ENCODE data around the gene GPR39. TPM values are rescaled to one million over a fixed set of nuclear protein-coding genes. Genes with fewer than 3 reads are reported as not detected.

The GPR39 gene
- total RNA-seq, 2 donors from 2014 or later, result 12.3 to 14.6 TPM

DNA sequence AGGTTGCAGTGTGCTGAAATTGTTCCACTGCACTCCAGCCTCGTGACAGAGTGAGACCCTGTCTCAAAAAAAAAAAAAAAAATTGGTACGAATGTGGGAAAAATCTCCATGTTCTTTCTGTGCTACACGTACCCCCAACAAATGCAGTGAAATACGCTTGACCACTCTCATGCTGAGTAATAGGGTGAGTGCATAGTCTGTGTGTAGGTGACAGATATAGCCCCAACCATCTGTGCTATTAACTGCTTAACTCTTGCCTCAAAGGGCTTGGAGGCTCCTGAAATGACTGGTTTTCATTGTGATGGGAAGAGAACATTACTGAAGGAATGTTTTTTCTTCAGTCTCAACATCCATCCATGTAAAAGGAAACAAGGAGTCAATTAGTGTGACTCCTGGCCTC lies 237.7 kb downstream of the GPR39 start:
- no peak overlapping the region for H3K9ac ChIP-seq (ENCODE audit: low read depth in 2 of 2, low read length in 2 of 2)
- no peaks in the 10 kb centered on the region for H3K9me3 ChIP-seq
- no peaks in the 10 kb centered on the region for H3K36me3 ChIP-seq
- H3K4me3 ChIP-seq, result no peak overlapping the region
- no peaks in the 10 kb centered on the region for H3K4me1 ChIP-seq
- no peak overlapping the region for H3K27ac ChIP-seq
- intact Hi-C loops (cut with DNase I), result no loop called here
- no peaks in the 10 kb centered on the region for H3K27me3 ChIP-seq
- DNase-seq, result no peak
- TF ChIP-seq, protein P1, sequence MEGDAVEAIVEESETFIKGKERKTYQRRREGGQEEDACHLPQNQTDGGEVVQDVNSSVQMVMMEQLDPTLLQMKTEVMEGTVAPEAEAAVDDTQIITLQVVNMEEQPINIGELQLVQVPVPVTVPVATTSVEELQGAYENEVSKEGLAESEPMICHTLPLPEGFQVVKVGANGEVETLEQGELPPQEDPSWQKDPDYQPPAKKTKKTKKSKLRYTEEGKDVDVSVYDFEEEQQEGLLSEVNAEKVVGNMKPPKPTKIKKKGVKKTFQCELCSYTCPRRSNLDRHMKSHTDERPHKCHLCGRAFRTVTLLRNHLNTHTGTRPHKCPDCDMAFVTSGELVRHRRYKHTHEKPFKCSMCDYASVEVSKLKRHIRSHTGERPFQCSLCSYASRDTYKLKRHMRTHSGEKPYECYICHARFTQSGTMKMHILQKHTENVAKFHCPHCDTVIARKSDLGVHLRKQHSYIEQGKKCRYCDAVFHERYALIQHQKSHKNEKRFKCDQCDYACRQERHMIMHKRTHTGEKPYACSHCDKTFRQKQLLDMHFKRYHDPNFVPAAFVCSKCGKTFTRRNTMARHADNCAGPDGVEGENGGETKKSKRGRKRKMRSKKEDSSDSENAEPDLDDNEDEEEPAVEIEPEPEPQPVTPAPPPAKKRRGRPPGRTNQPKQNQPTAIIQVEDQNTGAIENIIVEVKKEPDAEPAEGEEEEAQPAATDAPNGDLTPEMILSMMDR (IDR thresholded peaks at IDR 0.05), result no peak

DNA sequence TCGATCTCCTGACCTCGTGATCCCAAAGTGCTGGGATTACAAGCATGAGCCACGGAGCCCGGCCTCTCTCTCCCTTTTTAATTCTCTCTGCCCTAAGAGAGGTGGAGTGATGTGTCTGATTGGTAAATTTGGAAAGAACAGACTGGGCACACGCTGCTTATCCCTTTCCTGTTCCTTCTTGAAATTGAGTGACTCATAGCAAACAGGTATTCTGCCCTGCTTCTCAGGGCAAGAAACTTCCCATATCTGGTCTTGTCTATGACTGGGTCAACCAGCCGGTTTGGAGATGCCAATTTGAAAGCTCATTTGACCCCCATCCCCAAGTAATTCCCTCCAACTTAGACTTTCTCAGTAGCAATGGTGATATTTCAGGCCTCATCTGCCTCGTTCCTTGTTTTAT lies 238.4 kb downstream of the GPR39 start:
- Histone ChIP-seq H3K9me3 (no peaks in the 10 kb centered on the region), H3K27me3 (no peaks in the 10 kb centered on the region), H3K9ac (ENCODE audit: low read depth in 2 of 2, low read length in 2 of 2) (no peak overlapping the region), H3K27ac (no peak overlapping the region), H3K36me3 (no peaks in the 10 kb centered on the region), H3K4me3 (no peak overlapping the region), H3K4me1 (no peaks in the 10 kb centered on the region)
- no peak for DNase-seq
- intact Hi-C loops (cut with DNase I), result no loop called here
- TF ChIP-seq, protein P1 (IDR thresholded peaks at IDR 0.05), result no peak

DNA sequence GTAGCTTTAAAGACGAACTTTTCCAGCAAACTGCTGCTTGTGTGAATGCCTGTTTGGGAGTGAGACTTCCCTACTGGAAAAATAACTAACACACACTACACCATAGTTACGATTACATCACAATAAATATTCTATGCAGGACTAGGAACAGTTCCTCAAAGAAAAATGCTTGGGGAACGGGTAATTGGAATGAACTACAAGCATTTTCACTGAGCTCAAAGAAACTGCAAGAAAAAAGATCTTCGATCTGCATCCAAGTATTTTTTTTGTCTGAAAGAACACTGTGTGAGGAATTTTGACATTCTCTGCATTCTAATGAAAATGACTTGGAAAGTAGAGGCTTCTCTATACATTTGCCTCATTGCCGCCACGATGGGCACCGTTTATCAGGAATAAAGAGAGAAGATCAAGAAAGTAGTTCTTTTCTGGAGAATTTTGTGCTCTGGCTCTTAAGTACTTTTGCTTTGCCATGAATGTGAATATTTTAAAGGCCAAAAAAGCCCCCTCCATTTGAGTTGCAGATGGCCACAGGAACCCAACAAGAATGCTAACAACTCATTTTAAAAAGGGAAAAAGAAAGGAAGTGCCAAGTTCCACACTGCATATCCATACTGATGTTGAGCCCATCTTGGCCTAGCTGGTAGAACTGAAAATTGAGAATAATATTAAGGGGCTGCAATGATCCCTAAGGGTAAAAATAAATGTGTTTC lies 239.8 kb downstream of the GPR39 start:
- H3K9ac ChIP-seq (ENCODE audit: low read depth in 2 of 2, low read length in 2 of 2), result no peak overlapping the region
- no peak for DNase-seq
- H3K36me3 ChIP-seq, result no peaks in the 10 kb centered on the region
- H3K27me3 ChIP-seq, result no peaks in the 10 kb centered on the region
- H3K9me3 ChIP-seq, result no peaks in the 10 kb centered on the region
- intact Hi-C loops (cut with DNase I), result no loop called here
- no peak overlapping the region for H3K27ac ChIP-seq
- TF ChIP-seq, protein P1 (IDR thresholded peaks at IDR 0.05), result no peak
- H3K4me1 ChIP-seq, result no peaks in the 10 kb centered on the region
- no peak overlapping the region for H3K4me3 ChIP-seq

DNA sequence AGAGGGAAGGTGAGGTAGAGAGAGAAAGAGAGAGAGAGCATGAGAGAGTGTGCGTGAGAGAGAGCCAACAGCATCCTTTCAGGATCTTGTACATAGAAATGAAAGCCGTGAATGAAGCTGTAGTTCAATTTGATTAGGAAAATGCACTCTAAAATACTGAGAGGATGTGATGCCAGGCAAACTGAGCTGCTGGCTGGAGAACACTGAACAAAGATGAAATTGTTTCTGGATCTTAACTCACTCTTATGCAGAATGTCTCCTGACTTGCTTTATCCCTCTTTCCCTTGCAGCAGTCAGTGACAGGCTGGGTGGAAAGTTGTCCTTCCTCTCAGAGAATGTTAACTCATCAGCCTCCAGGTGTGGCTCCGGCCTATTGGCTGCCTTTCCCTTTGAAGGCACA lies 242.7 kb downstream of the GPR39 start:
- Histone ChIP-seq H3K27me3 (no peaks in the 10 kb centered on the region), H3K9ac (ENCODE audit: low read depth in 2 of 2, low read length in 2 of 2) (no peak overlapping the region), H3K9me3 (no peaks in the 10 kb centered on the region), H3K4me1 (no peaks in the 10 kb centered on the region), H3K4me3 (no peak overlapping the region), H3K36me3 (no peaks in the 10 kb centered on the region), H3K27ac (no peak overlapping the region)
- intact Hi-C loops (cut with DNase I), result no loop called here
- TF ChIP-seq, protein P1 (IDR thresholded peaks at IDR 0.05), result no peak
- DNase-seq, result no peak

DNA sequence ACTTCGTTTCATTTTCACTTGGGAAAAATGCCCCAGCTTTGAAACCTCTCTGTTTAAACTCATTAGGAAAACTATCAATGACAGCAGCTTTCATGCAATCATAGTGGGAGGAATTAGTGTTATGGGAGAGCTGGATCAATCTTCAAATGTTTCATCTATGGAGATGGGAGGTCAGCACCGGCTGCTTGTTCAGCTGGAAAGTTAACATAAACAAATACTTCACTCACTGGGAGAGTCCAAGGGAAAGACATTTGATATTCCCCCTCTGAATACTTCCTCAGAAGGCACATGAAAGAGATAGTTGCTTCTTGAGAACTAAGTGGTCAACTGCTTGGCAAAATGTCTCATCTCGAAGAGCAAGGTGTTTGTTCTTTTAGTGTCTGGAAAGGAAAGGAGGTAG lies 246.1 kb downstream of the GPR39 start:
- TF ChIP-seq, protein P1 (IDR thresholded peaks at IDR 0.05), result no peak
- intact Hi-C loops (cut with DNase I), result no loop called here
- Histone ChIP-seq H3K27ac (no peak overlapping the region), H3K27me3 (no peaks in the 10 kb centered on the region), H3K9me3 (no peaks in the 10 kb centered on the region), H3K4me3 (no peak overlapping the region), H3K36me3 (no peaks in the 10 kb centered on the region), H3K9ac (ENCODE audit: low read depth in 2 of 2, low read length in 2 of 2) (no peak overlapping the region), H3K4me1 (no peaks in the 10 kb centered on the region)
- DNase-seq, result no peak

Data from colonic mucosa (tissue), 4 donors.